CD4-positive, alpha-beta T cell treated with Interferon alpha-2 for 1 hour (primary cell): ENCODE results near the gene PLK5.

Source experiments
- DNase-seq, 2 donors: peaks; one replicate each; pipeline ENCODE4 v3.0.0-alpha.2; 2020 to 2022

The PLK5 gene

DNA sequence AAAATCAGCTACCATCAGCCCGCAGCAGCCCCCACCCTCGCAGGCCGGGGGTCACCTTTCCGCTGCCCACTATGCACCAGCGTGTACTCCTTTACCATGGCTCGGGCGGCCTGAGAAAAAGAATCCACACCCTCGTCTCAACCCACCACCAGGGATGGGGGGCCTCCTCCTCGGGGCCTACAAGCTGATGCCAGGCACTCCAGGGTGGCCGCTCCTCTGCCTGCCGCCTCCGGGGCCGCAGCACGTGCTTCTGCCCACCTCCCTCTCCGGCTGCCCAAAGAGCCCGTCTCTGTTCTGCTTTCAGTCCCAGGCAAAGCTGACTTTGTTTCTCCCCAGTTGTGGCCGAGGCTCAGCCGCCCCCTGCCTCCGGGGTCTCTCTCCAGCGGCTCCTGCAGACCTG, 55.3 kb downstream of the PLK5 start:
- DNase-seq, result no peak

DNA sequence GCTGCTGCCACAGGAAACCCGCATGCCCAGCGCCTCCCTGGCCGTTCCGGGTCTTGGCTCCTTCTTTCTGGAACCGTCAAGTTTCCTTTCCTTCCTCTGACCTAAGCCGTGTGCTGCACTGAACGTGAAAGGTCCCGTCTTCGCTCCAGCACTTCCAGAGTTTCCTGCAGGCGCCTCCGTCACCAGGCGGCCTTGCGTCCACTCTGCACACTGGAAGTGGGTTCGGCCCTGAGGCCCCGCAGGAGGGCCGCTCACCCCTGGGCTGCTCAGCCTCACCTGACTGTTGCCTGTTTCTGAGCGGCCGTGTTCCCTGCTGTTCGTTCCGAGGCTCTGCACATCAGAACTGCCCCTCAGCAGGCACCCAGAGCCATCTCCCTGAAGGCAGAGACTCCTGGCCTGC, 56.5 kb downstream of the PLK5 start:
- no peak for DNase-seq

DNA sequence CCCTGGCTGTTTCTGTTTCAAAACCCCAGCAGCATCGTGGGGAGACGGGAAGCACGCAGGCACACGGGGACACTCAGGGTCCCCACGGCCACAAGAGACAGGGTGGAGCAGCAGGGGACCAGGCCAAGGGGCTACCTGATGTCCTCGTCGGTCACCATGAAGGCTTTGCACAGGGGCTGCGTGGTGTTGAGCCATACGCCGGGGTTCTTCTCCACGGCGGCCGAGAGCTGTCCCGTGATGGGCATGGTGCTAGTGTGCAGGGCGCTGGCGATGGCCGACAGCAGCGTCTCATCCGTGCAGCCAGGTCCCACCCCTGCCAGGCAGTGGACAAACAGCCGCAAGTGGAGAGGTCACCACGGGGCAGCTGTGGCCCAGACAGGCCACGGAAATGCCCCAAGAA, 57.1 kb downstream of the PLK5 start:
- DNase-seq, result no peak

DNA sequence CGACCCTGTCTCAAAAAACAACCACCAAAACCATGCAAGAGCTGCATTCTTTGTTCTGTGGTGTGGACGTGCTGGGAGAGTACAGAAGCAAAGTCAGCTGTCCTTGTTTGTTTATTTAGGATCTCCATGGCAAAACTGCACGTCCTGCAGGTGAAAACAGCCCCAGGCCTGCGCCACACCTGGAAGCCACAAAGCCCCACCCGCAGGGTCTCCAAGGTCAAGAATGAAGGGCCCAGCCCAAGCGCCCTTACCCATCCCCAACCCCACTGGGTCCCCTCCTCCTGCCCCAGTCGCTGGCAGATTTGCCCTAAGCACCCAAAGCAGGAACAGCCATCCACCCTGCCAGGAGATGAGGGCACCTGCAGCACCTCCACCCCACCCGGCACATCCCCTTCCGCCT, 58.3 kb downstream of the PLK5 start:
- DNase-seq, result no peak

DNA sequence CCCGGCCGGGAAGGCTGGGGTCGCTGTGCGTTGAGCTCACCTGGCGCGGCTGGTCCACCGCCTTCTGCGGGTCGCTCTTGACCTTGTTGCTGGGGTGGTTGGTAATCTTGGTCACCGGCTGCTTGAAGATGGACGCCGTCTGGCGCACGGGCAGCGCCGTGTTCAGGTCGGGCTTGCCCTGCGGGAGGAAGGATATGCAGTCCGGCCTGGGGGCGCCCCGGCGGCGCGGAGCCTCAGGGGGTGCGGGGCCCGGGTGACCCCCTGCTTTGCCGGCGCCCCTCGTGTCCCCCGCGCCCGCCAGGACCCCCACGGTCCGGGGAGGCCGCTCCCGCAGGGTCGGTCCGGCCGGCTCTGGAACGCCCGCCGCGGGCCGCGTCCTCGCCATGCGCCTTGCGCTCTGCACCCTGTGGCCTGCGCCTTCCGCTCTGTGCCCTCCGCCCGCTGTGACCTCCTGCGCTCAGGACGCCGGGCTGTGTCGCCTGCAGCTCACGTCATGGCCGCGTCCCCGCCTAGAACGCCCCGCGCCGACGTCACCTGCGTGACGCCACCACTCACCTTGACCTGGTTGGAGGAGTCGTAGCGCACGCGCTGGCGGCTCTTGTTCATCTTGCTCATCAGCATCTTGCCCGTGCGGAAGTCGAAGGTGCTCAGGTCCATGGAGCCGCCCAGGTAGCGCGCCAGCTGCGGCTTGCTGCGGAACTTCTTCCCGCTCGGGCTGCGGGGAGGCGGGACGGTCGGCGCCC, 60.8 kb downstream of the PLK5 start:
- no peak for DNase-seq

DNA sequence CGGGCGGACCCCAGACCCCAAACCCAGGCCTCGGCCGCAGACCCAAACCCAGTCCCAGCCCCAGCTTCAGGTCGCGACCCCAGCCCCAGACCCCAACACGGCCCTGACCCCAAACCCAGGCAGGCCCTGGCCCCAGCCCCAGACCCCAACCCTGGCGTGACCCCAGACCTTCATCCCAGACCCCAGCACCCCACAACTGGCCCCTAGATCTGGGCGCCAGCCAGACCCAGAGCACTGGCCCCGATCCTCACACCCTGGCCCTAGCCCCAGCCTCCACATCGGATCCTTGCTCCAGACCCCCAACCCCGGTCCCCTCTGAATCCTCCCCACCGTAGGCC, 61.3 kb downstream of the PLK5 start:
- no peak for DNase-seq
